ENCODE results near the gene ITGA3.

Gene ITGA3

GRCh38 chr17:50129353-50129727 is 73.4 kb downstream of the ITGA3 start:
- no peak for DNase-seq (ENCODE audit: low read depth in 2 of 2)

DNA sequence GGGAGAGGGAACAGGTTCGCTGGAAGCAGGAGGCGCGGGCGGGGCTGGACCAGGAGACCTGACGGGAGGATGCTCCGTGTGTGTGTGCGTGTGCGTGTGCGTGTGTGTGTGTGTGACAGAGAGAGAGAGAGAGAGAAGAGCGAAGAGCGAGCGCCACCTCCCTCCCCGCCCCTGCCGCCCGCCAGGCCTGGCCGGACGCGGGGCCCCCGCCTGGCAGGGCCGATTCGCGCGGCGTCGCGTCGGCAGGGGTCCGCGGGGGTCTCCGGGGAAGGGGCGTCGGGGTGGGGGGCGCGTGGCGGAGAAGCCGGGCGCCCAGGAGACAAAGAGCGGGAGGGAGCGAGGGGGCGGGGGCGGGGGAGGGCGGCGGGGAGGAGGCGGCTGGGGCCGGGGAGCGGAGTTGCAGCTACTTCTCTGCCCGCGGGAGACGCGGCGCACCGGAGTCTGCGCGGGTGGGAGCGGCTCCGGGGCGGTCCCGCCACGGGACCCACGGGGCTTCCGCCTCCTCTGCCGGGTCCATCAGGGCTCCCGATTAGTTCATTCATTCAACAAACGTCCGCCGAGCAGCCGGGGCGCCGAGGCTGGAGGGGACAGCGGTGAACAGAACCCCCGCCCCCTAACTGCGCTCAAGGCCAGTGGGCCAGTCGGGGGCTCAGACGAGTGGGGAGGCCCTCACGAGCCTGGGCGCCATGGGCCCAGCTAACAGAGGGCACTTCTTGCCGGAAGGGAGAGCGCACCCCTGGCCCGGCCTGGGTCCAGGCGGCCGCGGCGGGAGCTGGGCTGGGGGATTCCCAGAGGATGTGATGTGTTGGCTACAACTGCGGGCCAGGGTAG is 74.0 kb downstream of the ITGA3 start, which contains the start of gene SAMD14:
SAMD14 (minus strand) TSS at position 433 of the 831 bp plus-strand sequence. CDS start 5,201 bp downstream, outside the sequence.
- DNase-seq (ENCODE audit: low read depth in 2 of 2), result no peak

DNA sequence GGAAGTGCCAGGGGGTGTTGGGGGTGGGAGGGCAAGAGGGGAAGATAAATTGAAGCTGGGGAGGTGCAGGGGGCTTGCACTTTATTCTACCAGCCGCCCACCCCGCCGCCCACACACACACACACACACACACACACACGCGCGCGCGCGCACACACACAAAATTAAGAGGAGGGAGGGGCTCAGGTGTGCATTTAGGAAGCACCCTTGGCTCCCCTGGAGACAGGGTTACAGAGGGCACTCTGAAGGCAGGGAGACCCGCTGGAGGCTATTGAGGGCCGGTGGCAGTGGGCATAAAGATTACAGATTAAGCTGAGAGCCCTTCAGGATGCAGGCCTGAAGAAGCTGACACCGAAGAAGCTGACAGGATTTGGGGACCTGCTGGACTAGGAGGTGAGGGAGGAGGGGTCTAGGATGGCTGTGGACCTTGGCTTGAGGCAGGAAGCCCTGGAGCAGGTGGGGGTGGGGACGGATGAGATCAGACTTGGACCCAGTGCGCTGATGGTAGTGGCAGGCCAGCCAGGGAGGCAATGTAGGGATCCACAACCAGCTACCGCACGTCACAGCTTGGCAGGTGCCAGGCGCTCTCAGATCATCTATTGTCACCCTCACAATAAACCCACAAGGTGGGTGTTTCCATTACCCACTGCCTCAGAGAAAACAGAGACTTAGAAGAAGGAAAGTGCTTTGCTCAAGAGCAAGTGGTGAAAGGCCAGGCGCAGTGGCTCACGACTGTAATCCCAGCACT is 74.8 kb downstream of the ITGA3 start:
- DNase-seq (ENCODE audit: low read depth in 2 of 2), result no peak

- no peak for DNase-seq (ENCODE audit: low read depth in 2 of 2)
Observed at GRCh38 chr17:50132104-50132794, 76.3 kb downstream of the ITGA3 start.

GRCh38 chr17:50133028-50133768 is 77.3 kb downstream of the ITGA3 start:
- no peak for DNase-seq (ENCODE audit: low read depth in 2 of 2)

DNA sequence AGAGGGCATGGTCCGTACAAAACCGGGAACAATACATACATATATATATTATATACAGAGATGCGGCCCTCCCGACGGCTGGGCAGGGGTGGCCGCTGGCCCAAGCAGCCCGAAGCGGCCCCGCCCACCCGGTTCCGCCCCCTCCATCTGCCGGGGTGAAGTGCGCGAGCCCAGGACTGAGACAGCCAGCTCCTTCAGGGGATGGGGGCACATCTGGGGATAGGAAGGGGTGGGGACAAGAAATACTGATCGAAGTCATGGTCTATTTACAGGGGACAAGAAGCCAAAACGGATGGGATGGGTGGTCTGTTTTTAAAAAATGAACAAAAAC is 77.8 kb downstream of the ITGA3 start:
- DNase-seq (ENCODE audit: low read depth in 2 of 2), result no peak

- no peak for DNase-seq (ENCODE audit: low read depth in 2 of 2)
Observed at GRCh38 chr17:50134206-50135110, 78.5 kb downstream of the ITGA3 start.

DNA sequence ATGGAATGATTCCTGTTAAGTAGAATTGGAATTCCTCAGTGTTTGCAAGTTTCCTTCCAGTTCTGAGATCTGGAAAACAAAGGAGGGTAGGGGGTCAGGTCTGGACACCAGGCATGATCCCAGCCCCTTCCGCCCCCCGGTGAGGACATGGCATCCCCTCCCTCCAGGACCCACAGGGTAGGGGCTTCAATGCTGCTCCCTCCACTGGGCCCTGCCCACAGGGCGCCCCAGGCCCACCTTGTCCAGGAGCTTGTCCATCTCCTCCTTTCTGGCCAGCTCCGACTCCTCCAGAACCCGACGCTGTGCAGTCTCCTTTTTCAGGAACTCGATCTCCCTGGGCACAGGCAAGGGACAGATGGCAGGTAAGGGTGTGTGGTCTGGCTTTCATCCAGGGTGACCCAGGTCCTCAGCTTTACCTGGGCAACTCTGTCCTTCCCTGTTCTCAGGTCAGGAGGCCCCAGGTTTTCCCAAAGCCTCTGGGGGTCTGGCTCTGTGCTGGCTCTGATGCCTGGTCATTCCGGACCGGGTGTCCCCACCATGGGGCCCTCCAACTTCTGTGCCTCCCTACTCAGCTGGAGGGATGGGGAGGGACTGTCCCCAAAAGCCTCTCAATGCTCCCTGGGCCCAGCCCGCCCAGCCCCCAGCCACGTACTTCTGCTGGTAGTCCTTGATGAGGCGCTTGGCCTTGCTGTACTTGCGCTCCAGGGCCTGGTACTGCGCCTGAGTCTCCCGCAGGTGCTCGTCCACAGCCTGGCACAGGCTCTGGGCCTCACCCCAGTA is 79.6 kb downstream of the ITGA3 start:
- no peak for DNase-seq (ENCODE audit: low read depth in 2 of 2)

DNA sequence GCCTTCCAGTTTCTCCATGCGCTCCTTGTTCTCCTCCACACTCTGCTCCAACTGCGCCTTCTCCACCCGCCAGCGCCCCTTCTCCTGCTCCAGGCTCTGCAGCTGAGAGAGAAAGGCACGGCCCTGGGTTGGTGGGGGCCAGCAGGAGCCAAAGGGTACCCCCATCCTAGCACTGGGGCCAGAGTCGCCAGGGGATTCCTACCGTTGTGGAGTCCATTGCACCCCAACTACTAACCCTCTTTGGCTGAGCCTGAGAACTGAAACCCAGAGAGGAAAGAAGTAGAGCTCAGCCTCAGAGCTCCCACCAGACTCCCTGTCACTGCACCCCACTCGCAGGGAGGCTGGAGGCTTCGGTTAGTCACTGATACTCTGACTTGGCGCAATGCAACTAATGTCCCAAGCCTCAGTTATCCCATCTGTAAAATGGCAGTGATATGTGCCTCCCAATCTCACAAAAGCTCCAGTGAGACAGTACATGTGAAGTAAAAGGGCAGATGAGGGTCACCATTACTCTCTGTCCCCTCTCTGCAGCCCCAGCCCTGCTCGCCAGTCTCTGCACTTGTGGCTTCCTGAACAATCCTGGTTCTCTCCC is 80.3 kb downstream of the ITGA3 start:
- DNase-seq (ENCODE audit: low read depth in 2 of 2), result no peak

GRCh38 chr17:50137042-50137441 is 81.1 kb downstream of the ITGA3 start:
- no peak for DNase-seq (ENCODE audit: low read depth in 2 of 2)

DNA sequence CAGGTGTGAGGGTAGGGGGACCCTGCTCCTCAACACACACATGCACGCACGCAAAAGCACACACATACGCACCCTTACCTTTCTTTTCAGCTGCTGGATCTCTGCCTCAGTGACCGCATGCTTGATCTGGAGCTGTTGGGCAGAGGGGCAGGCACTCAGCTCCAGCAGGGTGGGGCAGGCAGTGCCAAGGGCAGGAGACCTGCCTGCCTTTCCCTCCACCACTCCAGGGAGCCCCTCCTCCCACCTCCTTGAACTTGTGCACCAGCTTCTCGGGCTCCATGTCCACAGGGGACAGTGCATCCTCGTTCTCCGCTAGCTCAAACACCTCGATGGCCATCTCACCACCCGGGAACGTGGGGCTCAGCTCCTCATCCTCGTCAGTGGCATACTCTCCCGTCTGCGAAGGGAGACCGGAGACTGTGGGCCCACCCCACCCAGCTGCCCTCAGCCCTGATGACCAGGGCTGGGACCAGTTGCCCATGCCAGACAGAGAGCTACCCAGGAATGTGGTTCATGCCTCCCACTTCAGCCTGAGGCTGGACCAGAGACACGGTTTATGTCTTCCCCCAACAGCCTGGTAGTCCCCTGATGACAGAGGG is 83.4 kb downstream of the ITGA3 start:
- DNase-seq (ENCODE audit: low read depth in 2 of 2), result no peak

Data from fibroblast of skin of left quadriceps (primary cell).